ENCODE measurements around the gene MMD2.
A peak's percentile ranks its signal among the peaks of the same experiment; 100 is the strongest.

Gene MMD2

DNA sequence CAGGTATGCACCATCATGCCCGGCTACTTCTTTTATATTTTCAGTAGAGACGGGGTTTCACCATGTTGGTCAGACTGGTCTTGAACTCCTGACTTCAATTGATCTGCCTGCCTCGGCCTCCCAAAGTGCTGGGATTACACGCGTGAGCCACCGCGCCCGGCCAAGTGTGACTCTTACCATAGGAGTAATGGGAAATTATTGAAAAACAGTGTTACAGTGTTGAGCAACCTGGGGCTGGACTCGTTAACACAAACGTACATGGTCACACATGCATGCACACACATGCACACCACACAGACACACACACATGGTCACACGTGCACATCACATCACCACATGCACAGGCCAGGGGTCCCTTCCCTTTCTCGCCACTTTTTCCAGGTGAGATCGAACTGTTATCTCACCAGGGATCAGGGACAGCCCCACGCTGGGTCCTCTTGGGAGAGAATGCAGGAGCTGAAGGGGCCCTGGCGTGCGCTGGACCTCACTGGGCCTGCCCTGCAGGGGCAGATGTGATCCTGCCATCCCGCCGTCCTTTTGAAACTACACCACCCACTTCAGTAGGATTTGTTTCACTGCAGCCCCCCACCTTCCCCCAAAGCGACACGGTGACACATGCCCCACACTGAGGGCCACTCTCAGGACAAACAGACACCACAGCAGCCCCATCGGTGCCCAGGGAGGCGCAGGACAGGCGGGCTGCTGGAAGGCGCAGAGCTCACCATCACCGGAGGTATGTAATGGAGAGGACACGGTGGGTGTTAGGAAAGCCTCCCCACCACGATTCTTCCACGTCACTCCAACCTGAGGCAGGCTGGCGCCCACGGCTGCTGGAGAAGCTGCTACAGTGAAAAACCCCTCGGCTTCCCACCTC, 85.7 kb downstream of the MMD2 start:
- TF ChIP-seq, protein P1, sequence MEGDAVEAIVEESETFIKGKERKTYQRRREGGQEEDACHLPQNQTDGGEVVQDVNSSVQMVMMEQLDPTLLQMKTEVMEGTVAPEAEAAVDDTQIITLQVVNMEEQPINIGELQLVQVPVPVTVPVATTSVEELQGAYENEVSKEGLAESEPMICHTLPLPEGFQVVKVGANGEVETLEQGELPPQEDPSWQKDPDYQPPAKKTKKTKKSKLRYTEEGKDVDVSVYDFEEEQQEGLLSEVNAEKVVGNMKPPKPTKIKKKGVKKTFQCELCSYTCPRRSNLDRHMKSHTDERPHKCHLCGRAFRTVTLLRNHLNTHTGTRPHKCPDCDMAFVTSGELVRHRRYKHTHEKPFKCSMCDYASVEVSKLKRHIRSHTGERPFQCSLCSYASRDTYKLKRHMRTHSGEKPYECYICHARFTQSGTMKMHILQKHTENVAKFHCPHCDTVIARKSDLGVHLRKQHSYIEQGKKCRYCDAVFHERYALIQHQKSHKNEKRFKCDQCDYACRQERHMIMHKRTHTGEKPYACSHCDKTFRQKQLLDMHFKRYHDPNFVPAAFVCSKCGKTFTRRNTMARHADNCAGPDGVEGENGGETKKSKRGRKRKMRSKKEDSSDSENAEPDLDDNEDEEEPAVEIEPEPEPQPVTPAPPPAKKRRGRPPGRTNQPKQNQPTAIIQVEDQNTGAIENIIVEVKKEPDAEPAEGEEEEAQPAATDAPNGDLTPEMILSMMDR (IDR thresholded peaks at IDR 0.05; ENCODE audit: unreplicated experiment in 3 of 3) = no peak
- Mint-ChIP-seq H3K4me3 (no peak overlapping the region), H3K27ac (no peak overlapping the region), H3K4me1 (peaks cover 5% of the 10 kb centered on the region), H3K9me3 (peaks cover 7% of the 10 kb centered on the region), H3K36me3 (ENCODE audit: low read depth) (peaks cover 7% of the 10 kb centered on the region), H3K27me3 (ENCODE audit: low read depth) (peaks cover 8% of the 10 kb centered on the region)

DNA sequence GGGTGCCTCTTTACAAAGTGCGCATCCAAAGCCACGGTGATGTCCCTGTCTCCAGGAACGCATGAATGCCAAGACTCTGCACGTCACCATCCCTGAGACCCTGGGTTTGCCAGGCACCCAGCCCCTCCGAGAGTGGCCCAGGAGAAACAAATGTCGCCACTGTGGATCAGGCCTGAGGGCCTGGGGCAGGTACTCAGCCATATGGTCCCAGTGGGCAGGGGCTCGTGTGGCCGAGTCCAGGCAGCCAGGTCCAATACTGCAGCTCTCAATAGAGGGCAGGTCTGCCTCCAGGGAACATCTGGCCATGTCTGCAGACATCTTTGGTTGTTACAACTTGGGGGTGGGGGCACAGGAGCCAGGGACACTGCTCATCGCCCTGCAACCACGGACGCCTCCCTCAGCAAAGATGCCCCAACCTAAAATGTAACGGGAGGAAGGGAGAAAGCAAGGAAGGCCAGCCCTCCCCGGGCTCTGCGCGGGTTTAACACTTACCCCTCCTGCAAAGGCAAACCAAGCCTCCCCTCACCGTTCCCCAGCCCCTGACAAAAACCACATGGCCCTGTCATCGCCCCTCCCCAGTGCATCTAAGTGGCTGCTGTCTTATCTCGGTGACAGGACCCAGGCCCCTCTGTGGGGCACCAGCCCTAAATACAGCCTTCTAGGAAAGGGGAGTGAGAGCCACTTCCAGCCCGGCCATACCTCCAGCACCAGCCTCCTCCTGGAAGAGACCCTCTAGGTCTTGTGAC, 86.9 kb downstream of the MMD2 start:
- peaks cover 7% of the 10 kb centered on the region for H3K36me3 Mint-ChIP-seq (ENCODE audit: low read depth)
- peaks cover 8% of the 10 kb centered on the region for H3K27me3 Mint-ChIP-seq (ENCODE audit: low read depth)
- H3K4me3 Mint-ChIP-seq = peak overlapping the region in 2 of 3 experiments; percentile 26 to 29
- peak overlapping the region in 2 of 3 experiments; percentile 73 to 93 for H3K27ac Mint-ChIP-seq
- H3K4me1 Mint-ChIP-seq = peaks cover 5% of the 10 kb centered on the region
- TF ChIP-seq, protein P1 (IDR thresholded peaks at IDR 0.05; ENCODE audit: unreplicated experiment in 3 of 3) = no peak
- peaks cover 11% of the 10 kb centered on the region for H3K9me3 Mint-ChIP-seq

DNA sequence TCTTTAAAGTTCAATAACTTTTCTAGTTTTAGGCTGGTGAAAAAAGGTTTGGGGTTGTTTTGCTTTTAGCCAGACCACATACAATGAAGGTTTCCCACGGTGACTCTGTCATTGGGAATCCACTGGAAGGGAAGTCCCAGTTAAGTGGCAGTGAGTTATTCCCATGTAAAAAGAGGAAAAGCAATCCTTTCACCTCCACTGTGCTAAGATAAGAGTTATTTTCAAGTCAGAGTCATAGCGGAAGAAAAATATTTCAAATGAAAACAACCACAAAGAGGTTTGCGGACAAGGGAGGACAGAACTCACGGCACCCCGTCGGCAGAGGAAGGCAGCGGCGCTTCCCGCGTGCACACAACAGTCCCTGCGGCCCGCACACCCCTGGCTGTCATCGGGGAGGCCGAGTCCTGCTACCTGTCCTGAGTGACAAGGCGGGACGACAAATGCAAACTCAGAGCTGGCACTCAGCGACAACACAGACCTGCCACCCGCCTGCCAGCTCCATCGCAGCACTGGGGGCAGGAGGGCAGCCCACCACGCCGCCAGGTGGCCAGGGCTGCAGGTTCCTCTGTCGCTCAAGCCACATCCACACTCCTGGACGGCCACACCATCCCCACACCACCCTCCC, 87.8 kb downstream of the MMD2 start:
- Mint-ChIP-seq H3K27me3 (ENCODE audit: low read depth) (peaks cover 8% of the 10 kb centered on the region), H3K4me1 (peaks cover 5% of the 10 kb centered on the region), H3K9me3 (peaks cover 16% of the 10 kb centered on the region), H3K36me3 (ENCODE audit: low read depth) (peaks cover 7% of the 10 kb centered on the region), H3K4me3 (peak overlapping the region in 1 of 3 experiments; percentile 9), H3K27ac (peak overlapping the region in 2 of 3 experiments; percentile 57 to 75)
- TF ChIP-seq, protein P1 (IDR thresholded peaks at IDR 0.05; ENCODE audit: unreplicated experiment in 3 of 3) = no peak

DNA sequence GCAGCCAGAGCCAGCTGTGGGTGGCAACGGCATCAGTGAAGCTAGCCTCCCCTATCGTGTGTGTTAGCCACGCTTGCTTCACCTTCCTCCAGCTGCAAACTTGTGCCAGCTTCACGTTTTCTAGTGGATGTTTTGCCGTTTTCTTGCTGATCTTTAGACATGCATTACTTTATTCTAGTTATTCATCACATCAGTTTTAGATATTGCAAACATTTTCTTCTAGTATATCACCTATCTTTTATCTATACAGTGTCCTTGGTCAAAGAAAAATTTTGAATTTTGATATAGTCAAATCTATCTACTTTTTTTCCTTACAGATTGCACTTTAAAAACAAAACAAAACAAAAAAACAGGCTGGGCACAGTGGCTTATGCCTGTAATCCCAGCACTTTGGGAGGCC, 90.5 kb downstream of the MMD2 start:
- TF ChIP-seq, protein P1 (IDR thresholded peaks at IDR 0.05; ENCODE audit: unreplicated experiment in 3 of 3) = no peak
- Mint-ChIP-seq H3K27me3 (ENCODE audit: low read depth) (peaks cover 8% of the 10 kb centered on the region), H3K36me3 (ENCODE audit: low read depth) (peaks cover 7% of the 10 kb centered on the region), H3K4me1 (peaks cover 5% of the 10 kb centered on the region), H3K9me3 (peaks cover 26% of the 10 kb centered on the region), H3K4me3 (no peak overlapping the region), H3K27ac (no peak overlapping the region)

DNA sequence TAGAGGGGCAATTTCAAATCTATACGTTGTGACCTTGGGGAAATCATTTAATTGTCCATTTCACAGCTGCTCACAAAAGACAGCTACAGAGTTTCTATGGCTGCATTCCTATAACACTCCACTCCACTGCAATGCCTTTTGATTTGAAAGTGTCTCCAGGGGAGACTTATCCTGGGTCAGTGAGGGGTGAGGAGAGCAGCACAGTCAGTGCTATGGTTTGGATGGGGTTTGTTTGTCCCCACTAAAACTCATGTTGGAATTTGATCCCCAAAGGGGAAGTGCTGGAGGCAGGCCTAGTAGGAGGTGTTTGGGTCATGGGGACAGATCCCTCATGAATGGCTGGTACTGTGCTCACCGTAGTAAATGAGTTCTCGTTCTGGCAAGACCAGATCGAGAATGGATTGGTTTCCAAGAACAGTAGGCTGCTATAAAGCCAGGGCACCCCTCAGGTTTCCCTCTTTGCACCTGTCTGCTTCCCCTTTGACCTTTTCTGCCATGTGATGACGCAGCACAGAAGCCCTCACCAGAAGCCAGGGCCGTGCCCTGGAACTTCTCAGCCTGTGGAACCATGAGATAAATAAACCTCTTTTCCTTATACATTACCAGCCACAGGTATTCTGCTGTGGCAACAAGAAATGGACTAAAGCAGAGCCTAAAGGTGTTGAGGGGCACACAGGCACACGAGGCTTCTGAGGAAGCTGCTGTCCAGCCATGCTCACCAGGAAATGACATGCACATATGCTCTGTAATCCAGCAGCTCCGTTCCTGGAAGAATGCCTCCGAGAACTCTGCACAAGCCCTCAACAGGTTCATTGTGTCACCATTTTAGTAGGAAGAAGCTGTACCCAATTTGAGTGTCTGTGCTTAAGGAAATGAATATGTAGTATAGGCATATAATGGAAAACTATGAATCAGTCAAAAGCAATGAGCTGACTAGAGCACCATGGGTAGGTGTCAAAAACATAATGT, 92.2 kb downstream of the MMD2 start:
- peaks cover 11% of the 10 kb centered on the region for H3K36me3 Mint-ChIP-seq (ENCODE audit: low read depth)
- peaks cover 5% of the 10 kb centered on the region for H3K4me1 Mint-ChIP-seq
- H3K9me3 Mint-ChIP-seq = peaks cover 33% of the 10 kb centered on the region
- TF ChIP-seq, protein P1 (IDR thresholded peaks at IDR 0.05; ENCODE audit: unreplicated experiment in 3 of 3) = no peak
- no peak overlapping the region for H3K27ac Mint-ChIP-seq
- no peaks in the 10 kb centered on the region for H3K27me3 Mint-ChIP-seq (ENCODE audit: low read depth)
- no peak overlapping the region for H3K4me3 Mint-ChIP-seq

All from nephron (organoid).